Measurements from ENCODE around the gene STK11IP. TPM values are rescaled to one million over a fixed set of nuclear protein-coding genes. Genes with fewer than 3 reads are reported as not detected.

Gene STK11IP
- total RNA-seq, 2 experiments from 2014 or later: 23.9 to 27.2 TPM

DNA sequence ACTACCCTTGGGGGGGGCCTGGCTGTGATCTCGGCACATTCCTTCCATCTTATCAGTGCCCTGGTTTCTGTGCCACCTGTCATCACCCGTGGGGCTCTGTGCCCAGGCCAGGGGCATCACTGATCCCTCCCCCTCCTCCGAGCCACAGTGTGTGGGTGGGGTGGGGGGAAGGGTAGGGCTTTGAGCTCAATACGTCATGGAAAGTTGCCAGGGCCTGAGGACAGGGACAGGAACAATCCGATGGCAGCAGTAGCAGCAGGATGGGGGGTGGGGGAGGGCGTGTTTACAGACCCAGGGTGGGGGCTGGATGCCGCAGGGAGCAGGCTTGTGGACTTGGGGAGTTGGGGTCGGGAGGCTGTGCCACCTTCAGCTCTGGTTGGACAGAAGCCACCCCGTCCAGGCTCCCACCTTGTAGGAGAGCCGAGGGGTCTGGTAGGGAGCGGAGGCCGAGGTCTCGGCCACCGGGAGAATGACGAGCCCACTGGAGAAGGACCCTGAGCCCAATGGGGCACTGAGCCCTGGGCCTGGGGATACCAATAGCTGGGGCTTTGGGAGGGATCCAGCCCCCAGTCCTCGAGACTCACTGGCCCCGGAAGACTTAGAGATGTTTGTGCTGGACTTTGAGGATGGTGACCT lies 33.2 kb downstream of the STK11IP start:
- peaks cover 0 to 18% of the 10 kb centered on the region in 2 experiments for H3K9me3 ChIP-seq (ENCODE audit: control insufficient read depth in 1 of 2, insufficient read depth in 1 of 2, low read length in 2 of 2)
- H3K4me3 ChIP-seq (ENCODE audit: low read length): no peak overlapping the region
- Mint-ChIP-seq H3K27ac (no peak overlapping the region), H3K27me3 (peaks cover 42% of the 10 kb centered on the region), H3K9me3 (no peaks in the 10 kb centered on the region), H3K4me3 (no peak overlapping the region), H3K4me1 (ENCODE audit: low read depth) (peaks cover 5% of the 10 kb centered on the region), H3K36me3 (ENCODE audit: low read depth) (no peaks in the 10 kb centered on the region)
- H3K36me3 ChIP-seq (ENCODE audit: insufficient read depth, low read length): no peaks in the 10 kb centered on the region
- ChIA-PET CTCF (no interaction called here), POLR2A (no interaction called here)
- ATAC-seq (ENCODE audit: poor library complexity): no peak
- peaks cover 22 to 29% of the 10 kb centered on the region in 2 experiments for H3K27me3 ChIP-seq (ENCODE audit: control insufficient read depth in 1 of 2, insufficient read depth in 2 of 2, low read length in 2 of 2)
- DNase-seq: peak in 1 of 14 experiments; percentile 10
- TF ChIP-seq, protein P1, sequence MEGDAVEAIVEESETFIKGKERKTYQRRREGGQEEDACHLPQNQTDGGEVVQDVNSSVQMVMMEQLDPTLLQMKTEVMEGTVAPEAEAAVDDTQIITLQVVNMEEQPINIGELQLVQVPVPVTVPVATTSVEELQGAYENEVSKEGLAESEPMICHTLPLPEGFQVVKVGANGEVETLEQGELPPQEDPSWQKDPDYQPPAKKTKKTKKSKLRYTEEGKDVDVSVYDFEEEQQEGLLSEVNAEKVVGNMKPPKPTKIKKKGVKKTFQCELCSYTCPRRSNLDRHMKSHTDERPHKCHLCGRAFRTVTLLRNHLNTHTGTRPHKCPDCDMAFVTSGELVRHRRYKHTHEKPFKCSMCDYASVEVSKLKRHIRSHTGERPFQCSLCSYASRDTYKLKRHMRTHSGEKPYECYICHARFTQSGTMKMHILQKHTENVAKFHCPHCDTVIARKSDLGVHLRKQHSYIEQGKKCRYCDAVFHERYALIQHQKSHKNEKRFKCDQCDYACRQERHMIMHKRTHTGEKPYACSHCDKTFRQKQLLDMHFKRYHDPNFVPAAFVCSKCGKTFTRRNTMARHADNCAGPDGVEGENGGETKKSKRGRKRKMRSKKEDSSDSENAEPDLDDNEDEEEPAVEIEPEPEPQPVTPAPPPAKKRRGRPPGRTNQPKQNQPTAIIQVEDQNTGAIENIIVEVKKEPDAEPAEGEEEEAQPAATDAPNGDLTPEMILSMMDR (IDR thresholded peaks at IDR 0.05): no peak
- peaks cover 9% of the 10 kb centered on the region for H3K4me1 ChIP-seq (ENCODE audit: insufficient read depth, low read length)
- H3K27ac ChIP-seq (ENCODE audit: low read depth in 1 of 2, low read length in 2 of 2): no peak overlapping the region
- intact Hi-C loops (cut with DNase I, micrococcal nuclease): no loop called here

DNA sequence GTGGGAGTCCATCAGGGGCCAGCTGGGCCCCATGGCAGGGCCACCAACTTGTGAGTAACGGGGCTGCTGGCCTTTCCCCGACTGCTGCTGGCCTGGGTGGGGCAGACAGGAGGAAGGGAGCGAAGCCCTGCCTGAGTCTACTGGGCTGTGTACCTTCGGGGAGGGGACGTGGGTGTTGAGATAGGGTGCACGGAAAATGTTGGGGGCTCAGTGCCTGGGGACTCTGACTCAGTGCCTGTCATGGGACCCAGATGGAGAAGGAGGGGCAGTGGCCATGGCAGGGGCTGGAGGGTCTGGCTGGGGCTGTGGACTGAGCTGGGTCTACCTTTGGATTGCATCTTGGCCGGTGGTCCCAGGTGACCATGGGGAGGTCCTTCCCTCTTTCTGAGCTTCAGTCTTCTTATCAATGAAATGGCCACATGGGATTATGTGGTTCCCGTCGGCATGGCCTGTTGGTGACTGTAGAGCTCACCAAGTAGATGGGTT lies 33.8 kb downstream of the STK11IP start:
- peaks cover 9% of the 10 kb centered on the region for H3K4me1 ChIP-seq (ENCODE audit: insufficient read depth, low read length)
- ATAC-seq (ENCODE audit: poor library complexity) (no peak), DNase-seq (no peak)
- TF ChIP-seq, protein P1 (IDR thresholded peaks at IDR 0.05): no peak
- H3K36me3 Mint-ChIP-seq (ENCODE audit: low read depth): no peaks in the 10 kb centered on the region
- H3K4me1 Mint-ChIP-seq (ENCODE audit: low read depth): peaks cover 5% of the 10 kb centered on the region
- H3K27me3 ChIP-seq (ENCODE audit: control insufficient read depth in 1 of 2, insufficient read depth in 2 of 2, low read length in 2 of 2): peaks cover 22 to 28% of the 10 kb centered on the region in 2 experiments
- ChIA-PET POLR2A (no interaction called here), CTCF (no interaction called here)
- intact Hi-C loops (cut with DNase I, micrococcal nuclease): no loop called here
- peaks cover 38% of the 10 kb centered on the region for H3K27me3 Mint-ChIP-seq
- no peaks in the 10 kb centered on the region for H3K36me3 ChIP-seq (ENCODE audit: insufficient read depth, low read length)
- no peak overlapping the region for H3K4me3 ChIP-seq (ENCODE audit: low read length)
- H3K9me3 Mint-ChIP-seq: no peaks in the 10 kb centered on the region
- no peak overlapping the region for H3K27ac ChIP-seq (ENCODE audit: low read depth in 1 of 2, low read length in 2 of 2)
- no peak overlapping the region for H3K4me3 Mint-ChIP-seq
- H3K9me3 ChIP-seq (ENCODE audit: control insufficient read depth in 1 of 2, insufficient read depth in 1 of 2, low read length in 2 of 2): peaks cover 0 to 18% of the 10 kb centered on the region in 2 experiments
- no peak overlapping the region for H3K27ac Mint-ChIP-seq

DNA sequence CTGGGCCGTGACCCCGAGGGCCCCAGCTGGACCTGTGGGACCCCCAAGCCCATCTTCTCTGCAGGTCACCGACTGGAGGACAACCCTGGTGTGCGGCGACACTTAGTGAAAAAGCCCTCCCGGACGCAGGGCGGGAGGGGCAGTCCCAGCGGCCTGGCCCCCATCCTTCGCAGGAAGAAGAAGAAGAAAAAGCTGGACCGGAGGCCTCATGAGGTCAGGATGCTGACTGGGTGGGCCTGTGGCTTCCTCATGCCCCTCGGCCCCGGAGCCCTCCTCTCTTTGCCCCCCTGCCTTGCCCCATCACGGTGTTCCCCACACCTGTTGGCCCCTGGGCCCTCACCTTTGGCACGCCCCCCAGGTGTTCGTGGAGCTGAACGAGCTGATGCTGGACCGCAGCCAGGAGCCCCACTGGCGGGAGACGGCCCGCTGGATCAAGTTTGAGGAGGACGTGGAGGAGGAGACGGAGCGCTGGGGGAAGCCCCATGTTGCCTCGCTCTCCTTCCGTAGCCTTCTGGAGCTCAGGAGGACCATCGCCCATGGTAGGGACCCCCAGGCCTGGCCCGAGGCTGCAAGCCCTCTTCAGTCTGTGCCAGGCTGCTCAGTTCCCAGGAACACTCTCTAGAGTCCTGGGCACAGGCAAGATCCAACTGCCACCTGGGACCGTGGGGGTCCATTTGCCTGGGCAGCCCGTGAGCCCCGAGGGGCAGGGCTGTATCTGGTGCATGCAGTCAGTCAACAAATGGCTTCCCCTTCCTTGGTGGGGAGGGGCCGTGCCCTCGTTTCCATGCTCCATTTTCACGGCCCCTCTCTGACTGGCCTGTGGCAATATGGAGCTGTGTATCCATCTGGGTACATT lies 34.5 kb downstream of the STK11IP start:
- peaks cover 0 to 18% of the 10 kb centered on the region in 2 experiments for H3K9me3 ChIP-seq (ENCODE audit: control insufficient read depth in 1 of 2, insufficient read depth in 1 of 2, low read length in 2 of 2)
- Mint-ChIP-seq H3K27ac (no peak overlapping the region), H3K27me3 (peaks cover 31% of the 10 kb centered on the region), H3K9me3 (no peaks in the 10 kb centered on the region), H3K4me3 (no peak overlapping the region), H3K4me1 (ENCODE audit: low read depth) (peaks cover under 1% of the 10 kb centered on the region), H3K36me3 (ENCODE audit: low read depth) (no peaks in the 10 kb centered on the region)
- H3K27ac ChIP-seq (ENCODE audit: low read depth in 1 of 2, low read length in 2 of 2): no peak overlapping the region
- peaks cover 17 to 21% of the 10 kb centered on the region in 2 experiments for H3K27me3 ChIP-seq (ENCODE audit: control insufficient read depth in 1 of 2, insufficient read depth in 2 of 2, low read length in 2 of 2)
- no peaks in the 10 kb centered on the region for H3K36me3 ChIP-seq (ENCODE audit: insufficient read depth, low read length)
- DNase-seq: no peak
- no peak for ATAC-seq (ENCODE audit: poor library complexity)
- CTCF ChIA-PET: interaction anchor here (0.6 kb wide), 1 partner anchor 8 kb away, joined by 3 read pairs; no protein-coding TSS in a partner anchor
- H3K4me3 ChIP-seq (ENCODE audit: low read length): no peak overlapping the region
- intact Hi-C loops (cut with DNase I, micrococcal nuclease): no loop called here
- POLR2A ChIA-PET: no interaction called here
- peaks cover 7% of the 10 kb centered on the region for H3K4me1 ChIP-seq (ENCODE audit: insufficient read depth, low read length)
- TF ChIP-seq, protein P1 (IDR thresholded peaks at IDR 0.05): no peak
